ENCODE measurements around the gene ALOX5. TPM values are rescaled to one million over a fixed set of nuclear protein-coding genes. Genes with fewer than 3 reads are reported as not detected.

Gene ALOX5
- total and polyA plus RNA-seq, 4 donors = 2.9 to 16.9 (median 8.4) TPM

DNA sequence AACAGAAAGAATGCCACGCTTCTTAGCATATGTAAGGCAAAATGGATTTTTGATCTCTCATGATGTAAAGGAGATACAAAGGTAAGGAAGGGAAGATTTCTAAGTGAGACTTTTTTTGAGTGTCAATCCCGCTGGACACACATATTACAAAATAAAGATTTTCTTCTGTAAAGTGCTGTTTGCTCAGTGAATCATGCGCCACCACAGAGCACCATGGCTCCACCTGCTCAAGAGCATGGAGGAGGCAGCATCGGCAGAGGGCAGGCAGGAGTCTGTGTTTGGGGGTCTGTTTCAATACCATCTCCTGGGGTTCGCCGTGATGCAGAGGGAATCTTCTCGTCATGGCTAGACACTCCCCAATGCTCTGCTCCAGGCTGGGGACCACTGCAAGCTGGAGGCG is 83.5 kb downstream of the ALOX5 start (continued):
- no peak for TF ChIP-seq ZBTB33 (IDR thresholded peaks at IDR 0.05)

- no peak overlapping the region for H3K4me3 ChIP-seq (ENCODE audit: low read depth in 1 of 3, low read length in 3 of 3)
- H3K27me3 ChIP-seq (ENCODE audit: control insufficient read depth in 4 of 4, insufficient read depth in 4 of 4, low read length in 3 of 4) = no peaks in the 10 kb centered on the region
- WGBS = 86% methylated on average over 6 of the region's 6 CpGs
- H3K9me3 ChIP-seq (ENCODE audit: control insufficient read depth in 4 of 4, low read length in 3 of 4) = no peaks in the 10 kb centered on the region
- TF ChIP-seq EGR1 (IDR thresholded peaks at IDR 0.05; ENCODE audit: low read depth in 2 of 2) (no peak), RXRA (IDR thresholded peaks at IDR 0.05) (no peak), SP1 (IDR thresholded peaks at IDR 0.05) (no peak), FOXA2 (IDR thresholded peaks at IDR 0.05) (no peak), FOXA1 (IDR thresholded peaks at IDR 0.05) (no peak), NR2F2 (IDR thresholded peaks at IDR 0.05) (no peak), GABPA (IDR thresholded peaks at IDR 0.05 in 1 of 2, conservative IDR thresholded peaks at IDR 0.05 in 1 of 2) (no peak), JUND (IDR thresholded peaks at IDR 0.05) (no peak), TAF1 (conservative IDR thresholded peaks at IDR 0.05) (no peak), ZBTB33 (IDR thresholded peaks at IDR 0.05) (no peak)
- peaks cover 4 to 25% (median 19%) of the 10 kb centered on the region in 4 donors for H3K36me3 ChIP-seq (ENCODE audit: control insufficient read depth in 4 of 4, insufficient read depth in 3 of 4, low read depth in 1 of 4, low read length in 3 of 4)
- H3K4me1 ChIP-seq (ENCODE audit: control insufficient read depth in 4 of 4, insufficient read depth in 4 of 4, low read length in 3 of 4) = peaks cover 0 to 9% (median 5%) of the 10 kb centered on the region in 4 donors
- no peak overlapping the region for H3K9ac ChIP-seq (ENCODE audit: low read depth in 1 of 2, low read length in 2 of 2)
- no peak for DNase-seq (ENCODE audit: low spot score)
- H3K27ac ChIP-seq (ENCODE audit: low read depth in 1 of 2, low read length in 2 of 2) = no peak overlapping the region
Observed at GRCh38 chr10:45460235-45460878, 86.3 kb downstream of the ALOX5 start.

GRCh38 chr10:45461034-45461433 is 87.0 kb downstream of the ALOX5 start:
- Histone ChIP-seq H3K4me1 (ENCODE audit: control insufficient read depth in 4 of 4, insufficient read depth in 4 of 4, low read length in 3 of 4) (peaks cover 0 to 8% (median 4%) of the 10 kb centered on the region in 4 donors), H3K27me3 (ENCODE audit: control insufficient read depth in 4 of 4, insufficient read depth in 4 of 4, low read length in 3 of 4) (no peaks in the 10 kb centered on the region), H3K27ac (ENCODE audit: low read depth in 1 of 2, low read length in 2 of 2) (no peak overlapping the region), H3K4me3 (ENCODE audit: low read depth in 1 of 3, low read length in 3 of 3) (no peak overlapping the region), H3K36me3 (ENCODE audit: control insufficient read depth in 4 of 4, insufficient read depth in 3 of 4, low read depth in 1 of 4, low read length in 3 of 4) (peaks cover 4 to 25% (median 19%) of the 10 kb centered on the region in 4 donors), H3K9ac (ENCODE audit: low read depth in 1 of 2, low read length in 2 of 2) (no peak overlapping the region), H3K9me3 (ENCODE audit: control insufficient read depth in 4 of 4, low read length in 3 of 4) (no peaks in the 10 kb centered on the region)
- TF ChIP-seq NR2F2 (IDR thresholded peaks at IDR 0.05) (no peak), EGR1 (IDR thresholded peaks at IDR 0.05; ENCODE audit: low read depth in 2 of 2) (no peak), HNF4A (conservative IDR thresholded peaks at IDR 0.05) (no peak), FOXA1 (IDR thresholded peaks at IDR 0.05) (no peak), CTCF (IDR thresholded peaks at IDR 0.05; ENCODE audit: low read depth, low read length, missing input control) (no peak), REST (IDR thresholded peaks at IDR 0.05) (no peak), RXRA (IDR thresholded peaks at IDR 0.05) (no peak), SP1 (IDR thresholded peaks at IDR 0.05) (no peak), ZBTB33 (IDR thresholded peaks at IDR 0.05) (no peak)
- no peak for DNase-seq (ENCODE audit: low spot score)
- WGBS = 88% methylated on average over 7 of the region's 7 CpGs
